HepG2 (cell line): Measurements from ENCODE around the gene REELD1. TPM values are rescaled to one million over a fixed set of nuclear protein-coding genes. Genes with fewer than 3 reads are reported as not detected.
A peak's percentile ranks its signal among the peaks of the same experiment; 100 is the strongest.

Experiments used
- ATAC-seq: fragments of 200-7000 bp; cut with Tn5 transposase; 3 replicates; pipeline ENCODE4 v1.9.1; 2020; ENCODE audit warnings: mild to moderate bottlenecking, moderate library complexity
- BruUV-seq: library from RNA; stranded (reverse); fragments of 400-500 nt; replicated peaks from 2 replicates; lab custom pipeline; 2021; lab: Mats Ljungman, UMichigan
- CTCF ChIA-PET: fragments of 300-600 bp; formaldehyde crosslinking; extraction: SDS; loops from one replicate; lab custom pipeline; 2021; ENCODE audit warnings: low total read pairs, inconsistent platforms, low intra/inter-chr PET ratio; lab: Yijun Ruan, JAX
- POLR2A ChIA-PET: fragments of 350-600 bp; sonication (Branson Sonifier 250); formaldehyde crosslinking; loops from one replicate; lab custom pipeline; 2020; ENCODE audit warnings: antibody characterized with exemption, inconsistent platforms; lab: Yijun Ruan, JAX
- DNase-seq: peaks from one replicate; pipeline ENCODE4 v3.0.0-alpha.2; 2015; ENCODE audit warnings: low spot score
- FAIRE-seq: peaks from 3 replicates; lab custom pipeline; 2011; peaks lifted over from hg19 to GRCh38; lab: Jason Lieb, UNC
- H2AFZ ChIP-seq: one replicate; pipeline ENCODE4 v1.6.1; 2011; ENCODE audit warnings: low read length, inconsistent platforms
- H3K27ac ChIP-seq: fragments of 300-600 bp; 3 replicates; pipeline ENCODE4 v1.8.0; 2011; ENCODE audit warnings: mixed run types, mild to moderate bottlenecking, mixed read lengths, low read length, inconsistent platforms; ENCODE audit not compliant: insufficient read depth; ENCODE audit errors: extremely low read length
- H3K27me3 ChIP-seq, 2 experiments: fragments of 200-600 bp in 1 of 2; 2 replicates in 1 of 2; 3 replicates in 1 of 2; pipeline versions ENCODE4 v1.6.0 to v1.8.0; 2011; ENCODE audit warnings: low read length in 2 of 2, mild to moderate bottlenecking in 2 of 2, moderate library complexity in 2 of 2, inconsistent platforms in 1 of 2; ENCODE audit not compliant: insufficient read depth in 2 of 2, control insufficient read depth in 1 of 2
- H3K36me3 ChIP-seq, 2 experiments: fragments of 200-600 bp in 1 of 2; replicated peaks in 1 of 2; 2 replicates in 1 of 2; 3 replicates in 1 of 2; pipeline versions ENCODE4 v1.5.1 to v1.8.0; 2011; ENCODE audit warnings: low read length in 2 of 2, inconsistent platforms in 1 of 2; ENCODE audit not compliant: insufficient read depth in 2 of 2, control insufficient read depth in 1 of 2
- H3K4me1 ChIP-seq: 2 replicates; pipeline ENCODE4 v1.5.1; 2012; ENCODE audit warnings: low read length, inconsistent platforms; ENCODE audit not compliant: insufficient read depth
- H3K4me2 ChIP-seq: 2 replicates; pipeline ENCODE4 v1.6.0; 2011; ENCODE audit warnings: low read depth, low read length, inconsistent platforms
- H3K4me3 ChIP-seq, 3 experiments: fragments of 200-600 bp in 1 of 3; sonication (generic), shearing (Covaris generic) in 1 of 3; replicated peaks in 1 of 3; 2 replicates each; pipeline ENCODE4 v1.5.1; 2011 to 2016; ENCODE audit warnings: low read length in 3 of 3, inconsistent platforms in 2 of 3, low read depth in 2 of 3, mild to moderate bottlenecking in 2 of 3, control low read depth in 1 of 3, mixed read lengths in 1 of 3; ENCODE audit not compliant: insufficient read depth in 1 of 3
- H3K79me2 ChIP-seq: one replicate; pipeline ENCODE4 v1.6.1; 2011; ENCODE audit warnings: low read length, inconsistent platforms; ENCODE audit not compliant: insufficient read depth
- H3K9ac ChIP-seq: 2 replicates; pipeline ENCODE4 v1.6.0; 2011; ENCODE audit warnings: mild to moderate bottlenecking, low read depth, low read length, inconsistent platforms; ENCODE audit not compliant: insufficient read depth
- H3K9me3 ChIP-seq: 2 replicates; pipeline ENCODE4 v1.5.1; 2012; ENCODE audit warnings: mild to moderate bottlenecking, low read length
- H4K20me1 ChIP-seq: 2 replicates; pipeline ENCODE4 v1.6.0; 2011; ENCODE audit warnings: inconsistent platforms, mild to moderate bottlenecking, low read length, moderate library complexity; ENCODE audit not compliant: insufficient read depth
- HNRNPK ChIP-seq: fragments of 200-400 bp; formaldehyde crosslinking; IDR thresholded peaks from 2 replicates; pipeline ENCODE4 v1.6.1; 2018; ENCODE audit warnings: low read length, low read depth, moderate library complexity, mild to moderate bottlenecking; ENCODE audit not compliant: poor library complexity, severe bottlenecking
- MAFF ChIP-seq: IDR thresholded peaks from 2 replicates; pipeline ENCODE4 v1.6.1; 2011; ENCODE audit warnings: low read depth, low read length, improper control_type of control experiment
- PBX3 ChIP-seq: sonication (generic); formaldehyde crosslinking; IDR thresholded peaks from 2 replicates; pipeline ENCODE4 v1.8.1; 2023; ENCODE audit warnings: missing genetic modification reagents, inconsistent platforms, borderline replicate concordance
- PHF5A ChIP-seq: IDR thresholded peaks from one replicate; pipeline ENCODE4 v1.6.1; 2018; ENCODE audit warnings: low read depth, missing genetic modification reagents; ENCODE audit not compliant: unreplicated experiment
- POLR2A ChIP-seq, 2 experiments: IDR thresholded peaks; 2 replicates each; pipeline ENCODE4 v1.6.1; 2011; ENCODE audit warnings: low read depth in 2 of 2, low read length in 2 of 2, mild to moderate bottlenecking in 1 of 2, moderate library complexity in 1 of 2; ENCODE audit not compliant: insufficient read depth in 1 of 2
- SMARCE1 ChIP-seq: fragments of 450-650 bp; IDR thresholded peaks from 2 replicates; pipeline ENCODE4 v1.6.1; 2017; ENCODE audit warnings: borderline replicate concordance
- SNAPC2 ChIP-seq: sonication (generic); formaldehyde crosslinking; IDR thresholded peaks from 2 replicates; pipeline ENCODE4 v1.8.1; 2022; ENCODE audit warnings: mild to moderate bottlenecking, missing genetic modification reagents
- SNAPC5 ChIP-seq: sonication (generic); formaldehyde crosslinking; IDR thresholded peaks from 2 replicates; pipeline ENCODE4 v1.8.1; 2023; ENCODE audit warnings: mild to moderate bottlenecking, missing genetic modification reagents, borderline replicate concordance
- TEAD2 ChIP-seq: sonication (generic); formaldehyde crosslinking; IDR thresholded peaks from 2 replicates; pipeline ENCODE4 v1.9.0; 2021; ENCODE audit warnings: missing genetic modification reagents
- TP53 ChIP-seq: sonication (generic); formaldehyde crosslinking; conservative IDR thresholded peaks from 2 replicates; pipeline ENCODE4 v1.4.0; 2020; ENCODE audit warnings: missing genetic modification reagents
- TRIM24 ChIP-seq: sonication (generic); formaldehyde crosslinking; IDR thresholded peaks from 2 replicates; pipeline ENCODE4 v1.8.0; 2022; ENCODE audit warnings: mild to moderate bottlenecking, missing genetic modification reagents
- WGBS: methylation state at CpG from one replicate; pipeline ENCODE4 v1.1.6; 2017; ENCODE audit warnings: low lambda C conversion rate; 5-methylcytosine and 5-hydroxymethylcytosine counted together
- in situ Hi-C: cut with HindIII; loops from 2 replicates; pipeline ENCODE4 v1.10.0; 2017; ENCODE audit warnings: low pct_unique_long_range_greater_than_20kb; ENCODE audit not compliant: extremely low pct_ligation_motif_present
- intact Hi-C: fragments of 100-400 bp; cut with micrococcal nuclease; formaldehyde crosslinking; loops from one replicate; pipeline ENCODE4 v1.10.0; 2022; ENCODE audit not compliant: unreplicated experiment
- polyA plus RNA-seq, 8 experiments: library from polyadenylated mRNA; depleted of rRNA in 3 of 8; stranded (reverse) in 7 of 8; unstranded in 1 of 8; fragments of >200 nt; fragmentation: Illumina TruSeq in 4 of 8; extraction: Trizol in 4 of 8; gene quantifications; 2 replicates each; pipeline versions ENCODE4 v1.2.1 to v1.2.3, GENCODE V29; 2011 to 2016; ENCODE audit warnings: low read depth in 4 of 8, missing spikeins in 1 of 8, mixed read lengths in 1 of 8; ENCODE audit not compliant: insufficient read depth in 1 of 8
- total RNA-seq, 5 experiments: library from RNA; depleted of rRNA; stranded (reverse); fragments of >200 nt; fragmentation: Illumina TruSeq; extraction: Trizol; gene quantifications; 2 replicates each; pipeline ENCODE4 v1.2.3, GENCODE V29; 2016; ENCODE audit warnings: low read depth in 1 of 5
- TF ChIP-seq, protein P1 (sequence below): sonication (generic); formaldehyde crosslinking; IDR thresholded peaks from 2 replicates; pipeline ENCODE4 v1.5.0; 2020; ENCODE audit warnings: missing genetic modification reagents

REELD1 gene
- total and polyA plus RNA-seq, 2 of the 13 experiments (the other 11 are each of a cell fraction or from before 2014, with no cell fraction given): 0.04 to 0.26 TPM

DNA sequence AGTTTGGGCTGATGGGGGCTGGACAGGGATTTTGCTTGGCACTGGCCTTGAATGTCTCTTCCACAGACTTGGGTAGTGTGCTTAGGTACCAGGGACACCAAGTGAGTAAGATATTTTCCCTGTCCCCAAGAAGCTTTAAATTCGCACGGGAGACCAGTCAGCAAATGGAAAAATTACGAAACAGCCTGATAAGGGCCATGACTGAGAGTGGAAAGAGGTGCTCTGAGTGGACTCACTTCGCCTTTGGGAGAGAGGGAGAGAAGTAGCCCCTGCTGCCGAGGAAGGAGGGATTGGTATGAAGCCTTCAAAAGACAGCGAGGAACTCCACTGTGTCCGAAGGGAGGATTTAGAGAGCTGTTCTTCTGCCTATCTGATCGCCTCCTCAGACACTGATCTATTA lies 36.2 kb upstream of the REELD1 start:
- WGBS: 90% methylated on average over 8 of the region's 8 CpGs
- intact Hi-C loops: no loop called here
- Histone ChIP-seq H3K36me3 (peaks cover 2 to 8% of the 10 kb centered on the region in 2 experiments; a peak in 1 of 5 replicates), H3K4me2 (no peak overlapping the region), H2AFZ (no peak overlapping the region), H3K79me2 (peaks cover 27% of the 10 kb centered on the region)
- no peak for ATAC-seq
- no TSS peak for BruUV-seq
- TF ChIP-seq POLR2A (IDR thresholded peaks at IDR 0.05; ENCODE audit: insufficient read depth in 1 of 2, low read depth in 2 of 2, low read length in 2 of 2) (0 out of 4 replicates have a peak, but pooled peaks of 1 of the 2 experiments have one; percentile 26), TRIM24 (CRISPR knock-in tag) (no peak)
- TF ChIP-seq, all 625 proteins: peak for 1
- Histone ChIP-seq H3K4me3 (no peak overlapping the region), H3K27me3 (no peaks in the 10 kb centered on the region; a peak in 1 of 5 replicates), H4K20me1 (no peaks in the 10 kb centered on the region; the same call in 1 of the 2 replicates), H3K9ac (peak overlapping the region; percentile 14; the same call in 1 of the 2 replicates), H3K4me1 (peaks cover 28% of the 10 kb centered on the region), H3K27ac (no peak overlapping the region), H3K9me3 (no peaks in the 10 kb centered on the region)
- CTCF ChIA-PET: no interaction called here
- FAIRE-seq (no peak), DNase-seq (no peak)
- in situ Hi-C loops: no loop called here
- POLR2A ChIA-PET: no interaction called here

- in situ Hi-C loops (no loop called here), intact Hi-C loops (no loop called here)
- H3K4me2 ChIP-seq: no peak overlapping the region
- POLR2A ChIA-PET: no interaction called here
- TF ChIP-seq TEAD2 (CRISPR knock-in tag) (no peak), PBX3 (CRISPR knock-in tag) (no peak), MAFF (no peak), TP53 (CRISPR knock-in tag) (no peak), PHF5A (CRISPR knock-in tag) (no peak), SMARCE1 (no peak), SNAPC2 (CRISPR knock-in tag) (no peak), SNAPC5 (CRISPR knock-in tag) (no peak), HNRNPK (no peak)
- TF ChIP-seq, protein P1, sequence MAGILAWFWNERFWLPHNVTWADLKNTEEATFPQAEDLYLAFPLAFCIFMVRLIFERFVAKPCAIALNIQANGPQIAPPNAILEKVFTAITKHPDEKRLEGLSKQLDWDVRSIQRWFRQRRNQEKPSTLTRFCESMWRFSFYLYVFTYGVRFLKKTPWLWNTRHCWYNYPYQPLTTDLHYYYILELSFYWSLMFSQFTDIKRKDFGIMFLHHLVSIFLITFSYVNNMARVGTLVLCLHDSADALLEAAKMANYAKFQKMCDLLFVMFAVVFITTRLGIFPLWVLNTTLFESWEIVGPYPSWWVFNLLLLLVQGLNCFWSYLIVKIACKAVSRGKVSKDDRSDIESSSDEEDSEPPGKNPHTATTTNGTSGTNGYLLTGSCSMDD (CRISPR knock-in tag): no peak
- H3K27ac ChIP-seq: no peak overlapping the region
- no peak for FAIRE-seq
- DNase-seq: no peak
- H3K27me3 ChIP-seq: no peaks in the 10 kb centered on the region; a peak in 1 of 5 replicates
- no peaks in the 10 kb centered on the region for H3K9me3 ChIP-seq
- CTCF ChIA-PET: no interaction called here
- peaks cover 4 to 14% of the 10 kb centered on the region in 2 experiments; a peak in 1 of 5 replicates for H3K36me3 ChIP-seq
- no peak for ATAC-seq
- no peak overlapping the region for H3K9ac ChIP-seq
- WGBS: 90% methylated on average over 7 of the region's 7 CpGs
- no peaks in the 10 kb centered on the region; the same call in 1 of the 2 replicates for H4K20me1 ChIP-seq
- peaks cover 27% of the 10 kb centered on the region for H3K79me2 ChIP-seq
- no TSS peak for BruUV-seq
- peaks cover 28% of the 10 kb centered on the region for H3K4me1 ChIP-seq
- H3K4me3 ChIP-seq: no peak overlapping the region
- no peak overlapping the region for H2AFZ ChIP-seq
These were observed 34.5 kb upstream of the REELD1 start for GRCh38 chr4:146179784-146180370.
